ENCODE measurements around the gene FAM168A.

GRCh38 chr11:73480677-73481076 is 117.2 kb downstream of the FAM168A start:
- TF ChIP-seq EZH2 (optimal IDR thresholded peaks at IDR 0.05; ENCODE audit: low read depth, low read length) = no peak
- TF ChIP-seq CTCF (IDR thresholded peaks at IDR 0.05; ENCODE audit: low read length) = no peak
